SK-N-SH (cell line): ENCODE measurements around the gene TUBB2B. TPM values are rescaled to one million over a fixed set of nuclear protein-coding genes. Genes with fewer than 3 reads are reported as not detected.

Source experiments
- CTCF ChIA-PET: fragments of 300-600, 350-600 bp; formaldehyde crosslinking; extraction: SDS; loops from one replicate; lab custom pipeline; 2021; lab: Yijun Ruan, JAX
- POLR2A ChIA-PET: fragments of 350-600 bp; sonication (Branson Sonifier 250); formaldehyde crosslinking; extraction: SDS; loops from one replicate; lab custom pipeline; 2020; ENCODE audit warnings: antibody characterized with exemption, inconsistent platforms; lab: Yijun Ruan, JAX
- DNase-seq: peaks from one replicate; pipeline ENCODE4 v3.0.0; 2012
- H2AFZ ChIP-seq: fragments of 200-600 bp; sonication (generic); 2 replicates; pipeline ENCODE4 v1.8.1; 2016; ENCODE audit warnings: antibody characterized with exemption, mild to moderate bottlenecking, low read depth
- H3F3A ChIP-seq: fragments of 200-600 bp; sonication (generic); replicated peaks from 2 replicates; pipeline ENCODE3; 2016; ENCODE audit warnings: antibody characterized with exemption, mild to moderate bottlenecking; ENCODE audit not compliant: insufficient read depth
- H3K27ac ChIP-seq, 2 experiments: fragments of 200-500 bp in 1 of 2; fragments of 200-600 bp in 1 of 2; sonication (Bioruptor generic) in 1 of 2; sonication (generic), shearing (Covaris generic) in 1 of 2; 2 replicates each; pipeline versions ENCODE4 v1.5.1 to v1.6.1; 2014 to 2016; ENCODE audit warnings: low read depth in 2 of 2, inconsistent platforms in 1 of 2, low read length in 1 of 2, mild to moderate bottlenecking in 1 of 2, mixed read lengths in 1 of 2
- H3K27me3 ChIP-seq: fragments of 200-600 bp; sonication (generic), shearing (Covaris generic); 2 replicates; pipeline ENCODE4 v1.6.1; 2016; ENCODE audit warnings: mixed run types; ENCODE audit not compliant: insufficient read depth
- H3K36me3 ChIP-seq, 2 experiments: fragments of 200-500 bp in 1 of 2; fragments of 200-600 bp in 1 of 2; sonication (Bioruptor generic) in 1 of 2; sonication (generic) in 1 of 2; replicated peaks in 1 of 2; 2 replicates each; pipeline versions ENCODE3 to v1.5.1; 2014 to 2016; ENCODE audit warnings: low read length in 1 of 2, mild to moderate bottlenecking in 1 of 2; ENCODE audit not compliant: insufficient read depth in 2 of 2, control insufficient read depth in 1 of 2
- H3K4me1 ChIP-seq, 2 experiments: fragments of 200-500 bp in 1 of 2; fragments of 200-600 bp in 1 of 2; sonication (Bioruptor generic) in 1 of 2; sonication (generic), shearing (Covaris generic) in 1 of 2; 2 replicates each; pipeline versions ENCODE4 v1.5.1 to v1.6.1; 2014 to 2016; ENCODE audit warnings: low read depth in 1 of 2, low read length in 1 of 2, mixed run types in 1 of 2; ENCODE audit not compliant: insufficient read depth in 2 of 2, control insufficient read depth in 1 of 2
- H3K4me2 ChIP-seq: fragments of 200-600 bp; sonication (generic), shearing (Covaris generic); 2 replicates; pipeline ENCODE4 v1.6.1; 2017; ENCODE audit warnings: mixed run types
- H3K4me3 ChIP-seq, 2 experiments: fragments of 200-500 bp in 1 of 2; fragments of 200-600 bp in 1 of 2; sonication (Bioruptor generic) in 1 of 2; sonication (generic), shearing (Covaris generic) in 1 of 2; 2 replicates each; pipeline versions ENCODE4 v1.5.1 to v1.8.1; 2014 to 2016; ENCODE audit warnings: low read depth in 2 of 2, inconsistent platforms in 1 of 2, low read length in 1 of 2, mild to moderate bottlenecking in 1 of 2, mixed read lengths in 1 of 2, moderate library complexity in 1 of 2
- H3K79me2 ChIP-seq: fragments of 200-600 bp; sonication (generic); 2 replicates; pipeline ENCODE4 v1.8.1; 2017; ENCODE audit warnings: mild to moderate bottlenecking; ENCODE audit not compliant: insufficient read depth
- H3K9ac ChIP-seq: fragments of 200-600 bp; sonication (generic); 2 replicates; pipeline ENCODE4 v1.6.1; 2017; ENCODE audit warnings: mixed run types
- H3K9me2 ChIP-seq: fragments of 200-600 bp; sonication (generic); 2 replicates; pipeline ENCODE4 v1.6.1; 2017; ENCODE audit warnings: mixed run types
- H3K9me3 ChIP-seq: fragments of 200-600 bp; sonication (generic); 2 replicates; pipeline ENCODE4 v1.6.1; 2017; ENCODE audit warnings: mixed run types, mild to moderate bottlenecking, moderate library complexity
- H4K20me1 ChIP-seq: fragments of 200-600 bp; sonication (generic); 2 replicates; pipeline ENCODE4 v1.6.1; 2017; ENCODE audit warnings: mild to moderate bottlenecking, mixed run types; ENCODE audit not compliant: insufficient read depth
- ELF1 ChIP-seq: IDR thresholded peaks from 2 replicates; pipeline ENCODE4 v1.4.0; 2012
- GABPA ChIP-seq: IDR thresholded peaks from 2 replicates; pipeline ENCODE4 v1.4.0; 2012; ENCODE audit warnings: low read depth, mild to moderate bottlenecking
- JUND ChIP-seq: IDR thresholded peaks from 2 replicates; pipeline ENCODE4 v1.4.0; 2012
- NFIC ChIP-seq: IDR thresholded peaks from 2 replicates; pipeline ENCODE4 v1.4.0; 2012; ENCODE audit warnings: borderline replicate concordance
- RAD21 ChIP-seq: IDR thresholded peaks from 2 replicates; pipeline ENCODE4 v1.6.1; 2012; ENCODE audit warnings: mild to moderate bottlenecking, low read length
- RCOR1 ChIP-seq: fragments of 150-350 bp; IDR thresholded peaks from 2 replicates; pipeline ENCODE4 v1.6.1; 2017; ENCODE audit warnings: antibody characterized with exemption, low read length
- RFX5 ChIP-seq: IDR thresholded peaks from 2 replicates; pipeline ENCODE4 v1.6.1; 2012; ENCODE audit warnings: mild to moderate bottlenecking, improper control_type of control experiment, low read length
- RXRA ChIP-seq: IDR thresholded peaks from 2 replicates; pipeline ENCODE4 v1.4.0; 2012; ENCODE audit warnings: low read depth, mild to moderate bottlenecking, borderline replicate concordance
- SIN3A ChIP-seq: IDR thresholded peaks from 2 replicates; pipeline ENCODE4 v1.6.1; 2012; ENCODE audit warnings: low read depth, mild to moderate bottlenecking, low read length, moderate library complexity, borderline replicate concordance
- SMC3 ChIP-seq: IDR thresholded peaks from 2 replicates; pipeline ENCODE4 v1.6.1; 2012; ENCODE audit warnings: low read depth, low read length, improper control_type of control experiment
- TAF1 ChIP-seq: IDR thresholded peaks from 2 replicates; pipeline ENCODE4 v1.6.1; 2012; ENCODE audit warnings: low read depth, mild to moderate bottlenecking, low read length, moderate library complexity, borderline replicate concordance
- TCF12 ChIP-seq: IDR thresholded peaks from 2 replicates; pipeline ENCODE4 v1.4.0; 2012
- TEAD4 ChIP-seq: IDR thresholded peaks from 2 replicates; pipeline ENCODE4 v1.4.0; 2012; ENCODE audit warnings: mild to moderate bottlenecking, borderline replicate concordance; ENCODE audit not compliant: insufficient read depth
- YY1 ChIP-seq: IDR thresholded peaks from 2 replicates; pipeline ENCODE4 v1.4.0; 2012; ENCODE audit warnings: low read depth, mild to moderate bottlenecking
- WGBS: methylation state at CpG from one replicate; pipeline ENCODE4 v1.1.6; 2017; ENCODE audit warnings: low lambda C conversion rate; 5-methylcytosine and 5-hydroxymethylcytosine counted together
- polyA plus RNA-seq, 3 experiments: library from polyadenylated mRNA; depleted of rRNA; stranded (reverse); fragments of >200 nt; gene quantifications; 2 replicates each; pipeline ENCODE4 v1.2.3, GENCODE V29; 2012
- TF ChIP-seq, protein P1 (sequence below): fragments of 200-600 bp; sonication (generic); IDR thresholded peaks from 2 replicates; pipeline ENCODE4 v1.6.1; 2017; ENCODE audit warnings: antibody characterized with exemption, mild to moderate bottlenecking, moderate library complexity
- TF ChIP-seq, protein P2 (sequence below): IDR thresholded peaks from 2 replicates; pipeline ENCODE4 v1.6.1; 2012; ENCODE audit warnings: mild to moderate bottlenecking, low read depth, low read length, moderate library complexity
- TF ChIP-seq, protein P3 (sequence below): IDR thresholded peaks from 2 replicates; pipeline ENCODE4 v1.4.0; 2012; ENCODE audit warnings: low read depth, borderline replicate concordance
- TF ChIP-seq, protein P4 (sequence below): fragments of 150-350 bp; IDR thresholded peaks from 2 replicates; pipeline ENCODE4 v1.6.1; 2017; ENCODE audit warnings: antibody characterized with exemption, low read length, low read depth, borderline replicate concordance

TUBB2B gene
- polyA plus RNA-seq, 1 of the 3 experiments (the other 2 are of a cell fraction) = 162 TPM

DNA sequence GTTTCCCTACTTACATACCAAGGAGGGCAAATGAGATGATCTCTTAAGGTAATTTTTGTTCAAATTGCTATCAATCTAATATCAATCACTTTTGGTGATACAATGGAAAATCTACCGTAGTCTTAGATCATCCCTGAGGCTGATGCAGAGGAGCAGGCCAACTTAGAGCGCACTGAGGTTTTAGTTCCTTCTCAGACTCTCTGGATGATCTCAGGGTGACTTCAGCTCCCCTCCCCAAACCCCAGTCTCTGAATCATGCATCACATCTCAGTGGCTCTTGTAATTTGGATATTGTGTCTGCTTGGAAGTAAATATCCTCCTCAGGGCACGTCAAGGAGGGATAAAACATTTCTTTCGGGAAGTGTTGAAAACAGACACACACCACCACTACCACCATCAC, 5.9 kb downstream of the TUBB2B start:
- Histone ChIP-seq H3K9me2 (no peaks in the 10 kb centered on the region), H3K36me3 (peaks cover 0 to 15% of the 10 kb centered on the region in 2 experiments), H3K4me3 (no peak overlapping the region), H3K4me1 (peaks cover 0 to 7% of the 10 kb centered on the region in 2 experiments; a peak in 2 of 4 replicates), H3K9me3 (no peaks in the 10 kb centered on the region), H3F3A (peaks cover 10% of the 10 kb centered on the region), H3K4me2 (no peak overlapping the region), H2AFZ (no peak overlapping the region), H3K9ac (no peak overlapping the region), H3K79me2 (peaks cover 8% of the 10 kb centered on the region; the same call in 1 of the 2 replicates), H3K27ac (no peak overlapping the region), H3K27me3 (no peaks in the 10 kb centered on the region), H4K20me1 (peaks cover 10% of the 10 kb centered on the region)
- DNase-seq = no peak
- 94% methylated on average over 4 of the region's 4 CpGs for WGBS
- TF ChIP-seq SIN3A (no peak), NFIC (no peak), ELF1 (no peak), TCF12 (no peak), RFX5 (no peak), SMC3 (no peak), JUND (no peak), RXRA (no peak), GABPA (no peak), RAD21 (no peak), RCOR1 (no peak)
- TF ChIP-seq, protein P1, sequence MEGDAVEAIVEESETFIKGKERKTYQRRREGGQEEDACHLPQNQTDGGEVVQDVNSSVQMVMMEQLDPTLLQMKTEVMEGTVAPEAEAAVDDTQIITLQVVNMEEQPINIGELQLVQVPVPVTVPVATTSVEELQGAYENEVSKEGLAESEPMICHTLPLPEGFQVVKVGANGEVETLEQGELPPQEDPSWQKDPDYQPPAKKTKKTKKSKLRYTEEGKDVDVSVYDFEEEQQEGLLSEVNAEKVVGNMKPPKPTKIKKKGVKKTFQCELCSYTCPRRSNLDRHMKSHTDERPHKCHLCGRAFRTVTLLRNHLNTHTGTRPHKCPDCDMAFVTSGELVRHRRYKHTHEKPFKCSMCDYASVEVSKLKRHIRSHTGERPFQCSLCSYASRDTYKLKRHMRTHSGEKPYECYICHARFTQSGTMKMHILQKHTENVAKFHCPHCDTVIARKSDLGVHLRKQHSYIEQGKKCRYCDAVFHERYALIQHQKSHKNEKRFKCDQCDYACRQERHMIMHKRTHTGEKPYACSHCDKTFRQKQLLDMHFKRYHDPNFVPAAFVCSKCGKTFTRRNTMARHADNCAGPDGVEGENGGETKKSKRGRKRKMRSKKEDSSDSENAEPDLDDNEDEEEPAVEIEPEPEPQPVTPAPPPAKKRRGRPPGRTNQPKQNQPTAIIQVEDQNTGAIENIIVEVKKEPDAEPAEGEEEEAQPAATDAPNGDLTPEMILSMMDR = no peak
- TF ChIP-seq, protein P2, sequence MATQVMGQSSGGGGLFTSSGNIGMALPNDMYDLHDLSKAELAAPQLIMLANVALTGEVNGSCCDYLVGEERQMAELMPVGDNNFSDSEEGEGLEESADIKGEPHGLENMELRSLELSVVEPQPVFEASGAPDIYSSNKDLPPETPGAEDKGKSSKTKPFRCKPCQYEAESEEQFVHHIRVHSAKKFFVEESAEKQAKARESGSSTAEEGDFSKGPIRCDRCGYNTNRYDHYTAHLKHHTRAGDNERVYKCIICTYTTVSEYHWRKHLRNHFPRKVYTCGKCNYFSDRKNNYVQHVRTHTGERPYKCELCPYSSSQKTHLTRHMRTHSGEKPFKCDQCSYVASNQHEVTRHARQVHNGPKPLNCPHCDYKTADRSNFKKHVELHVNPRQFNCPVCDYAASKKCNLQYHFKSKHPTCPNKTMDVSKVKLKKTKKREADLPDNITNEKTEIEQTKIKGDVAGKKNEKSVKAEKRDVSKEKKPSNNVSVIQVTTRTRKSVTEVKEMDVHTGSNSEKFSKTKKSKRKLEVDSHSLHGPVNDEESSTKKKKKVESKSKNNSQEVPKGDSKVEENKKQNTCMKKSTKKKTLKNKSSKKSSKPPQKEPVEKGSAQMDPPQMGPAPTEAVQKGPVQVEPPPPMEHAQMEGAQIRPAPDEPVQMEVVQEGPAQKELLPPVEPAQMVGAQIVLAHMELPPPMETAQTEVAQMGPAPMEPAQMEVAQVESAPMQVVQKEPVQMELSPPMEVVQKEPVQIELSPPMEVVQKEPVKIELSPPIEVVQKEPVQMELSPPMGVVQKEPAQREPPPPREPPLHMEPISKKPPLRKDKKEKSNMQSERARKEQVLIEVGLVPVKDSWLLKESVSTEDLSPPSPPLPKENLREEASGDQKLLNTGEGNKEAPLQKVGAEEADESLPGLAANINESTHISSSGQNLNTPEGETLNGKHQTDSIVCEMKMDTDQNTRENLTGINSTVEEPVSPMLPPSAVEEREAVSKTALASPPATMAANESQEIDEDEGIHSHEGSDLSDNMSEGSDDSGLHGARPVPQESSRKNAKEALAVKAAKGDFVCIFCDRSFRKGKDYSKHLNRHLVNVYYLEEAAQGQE = no peak
- ChIA-PET POLR2A (no interaction called here), CTCF (interaction anchor here (1.3 kb wide), 1 partner anchor 50 kb away, joined by 3 read pairs; no protein-coding TSS in a partner anchor)

DNA sequence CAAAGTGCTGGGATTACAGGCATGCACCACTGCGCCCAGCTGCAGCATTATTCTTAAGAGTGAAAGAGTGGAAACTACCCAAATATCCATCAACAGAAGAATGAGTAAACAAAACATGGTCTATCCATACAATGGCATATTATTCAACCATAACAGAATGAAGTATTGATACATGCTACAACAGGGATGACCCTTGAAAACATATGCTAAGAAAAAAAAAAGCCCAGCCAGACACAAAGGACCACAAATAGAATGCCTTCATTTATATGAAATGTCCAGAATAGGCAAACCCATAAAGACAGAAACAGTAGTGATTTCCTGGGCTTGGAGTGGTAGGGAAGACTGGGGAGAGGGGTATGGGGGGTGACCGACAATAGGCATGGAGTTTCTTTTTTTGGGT, 7.1 kb downstream of the TUBB2B start:
- no peaks in the 10 kb centered on the region for H3K79me2 ChIP-seq
- no peaks in the 10 kb centered on the region for H3K27me3 ChIP-seq
- H3K9me3 ChIP-seq = no peaks in the 10 kb centered on the region
- no peak overlapping the region for H3K9ac ChIP-seq
- ChIA-PET POLR2A (no interaction called here), CTCF (interaction anchor here (1.1 kb wide), 1 partner anchor 11 kb away, joined by 3 read pairs; no protein-coding TSS in a partner anchor)
- H3K4me2 ChIP-seq = no peak overlapping the region
- H3F3A ChIP-seq = peaks cover 10% of the 10 kb centered on the region
- H3K27ac ChIP-seq = no peak overlapping the region
- no peaks in the 10 kb centered on the region for H3K9me2 ChIP-seq
- H3K4me3 ChIP-seq = no peak overlapping the region
- H3K36me3 ChIP-seq = peaks cover 0 to 15% of the 10 kb centered on the region in 2 experiments
- DNase-seq = no peak
- no peak overlapping the region for H2AFZ ChIP-seq
- no peaks in the 10 kb centered on the region for H4K20me1 ChIP-seq
- whole genome bisulfite sequencing = 69% methylated on average over 2 of the region's 2 CpGs
- H3K4me1 ChIP-seq = no peaks in the 10 kb centered on the region; a peak in 2 of 4 replicates
- no peak for TF ChIP-seq JUND
- TF ChIP-seq, protein P3, sequence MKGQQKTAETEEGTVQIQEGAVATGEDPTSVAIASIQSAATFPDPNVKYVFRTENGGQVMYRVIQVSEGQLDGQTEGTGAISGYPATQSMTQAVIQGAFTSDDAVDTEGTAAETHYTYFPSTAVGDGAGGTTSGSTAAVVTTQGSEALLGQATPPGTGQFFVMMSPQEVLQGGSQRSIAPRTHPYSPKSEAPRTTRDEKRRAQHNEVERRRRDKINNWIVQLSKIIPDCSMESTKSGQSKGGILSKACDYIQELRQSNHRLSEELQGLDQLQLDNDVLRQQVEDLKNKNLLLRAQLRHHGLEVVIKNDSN = no peak
- TF ChIP-seq TEAD4 = no peak
- no peak for TF ChIP-seq ELF1
- TF ChIP-seq, protein P4, sequence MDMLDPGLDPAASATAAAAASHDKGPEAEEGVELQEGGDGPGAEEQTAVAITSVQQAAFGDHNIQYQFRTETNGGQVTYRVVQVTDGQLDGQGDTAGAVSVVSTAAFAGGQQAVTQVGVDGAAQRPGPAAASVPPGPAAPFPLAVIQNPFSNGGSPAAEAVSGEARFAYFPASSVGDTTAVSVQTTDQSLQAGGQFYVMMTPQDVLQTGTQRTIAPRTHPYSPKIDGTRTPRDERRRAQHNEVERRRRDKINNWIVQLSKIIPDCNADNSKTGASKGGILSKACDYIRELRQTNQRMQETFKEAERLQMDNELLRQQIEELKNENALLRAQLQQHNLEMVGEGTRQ = no peak
- no peak for TF ChIP-seq SMC3
- no peak for TF ChIP-seq SIN3A
- no peak for TF ChIP-seq TAF1
- TF ChIP-seq YY1 = no peak
